H1 (cell line): ENCODE measurements around the gene CRYAB. TPM values are rescaled to one million over a fixed set of nuclear protein-coding genes. Genes with fewer than 3 reads are reported as not detected.
A peak's percentile ranks its signal among the peaks of the same experiment; 100 is the strongest.

Experiments used
- CTCF ChIA-PET: fragments of 300-600 bp; sonication (Branson Sonifier 250); formaldehyde crosslinking; loops from one replicate; lab custom pipeline; 2021; ENCODE audit not compliant: partially characterized antibody; lab: Charles Lee
- POLR2A ChIA-PET: fragments of 300-600 bp; sonication (Branson Sonifier 250); formaldehyde crosslinking; loops from one replicate; lab custom pipeline; 2021; ENCODE audit warnings: inconsistent platforms; ENCODE audit not compliant: partially characterized antibody; lab: Charles Lee
- DNase-seq, 2 experiments: peaks; one replicate each; pipeline versions ENCODE4 v3.0.0 to v3.0.0-alpha.2; 2010 to 2022; ENCODE audit warnings: low spot score in 2 of 2, low read depth in 1 of 2, mixed read lengths in 1 of 2
- FAIRE-seq: peaks from 2 replicates; lab custom pipeline; 2011; peaks lifted over from hg19 to GRCh38; lab: Jason Lieb, UNC
- H2AFZ ChIP-seq: 2 replicates; pipeline ENCODE4 v1.8.1; 2012; ENCODE audit warnings: low read length, inconsistent platforms
- H2AK5ac ChIP-seq: 2 replicates; pipeline ENCODE4 v1.6.1; 2013; ENCODE audit warnings: low read depth, low read length
- H2BK120ac ChIP-seq: replicated peaks from 2 replicates; pipeline ENCODE3; 2013; ENCODE audit warnings: low read depth, low read length, inconsistent platforms
- H2BK12ac ChIP-seq: 2 replicates; pipeline ENCODE4 v1.6.1; 2013; ENCODE audit warnings: low read depth, low read length
- H2BK15ac ChIP-seq: 2 replicates; pipeline ENCODE4 v1.6.1; 2013; ENCODE audit warnings: low read length
- H2BK20ac ChIP-seq: 2 replicates; pipeline ENCODE4 v1.6.1; 2013; ENCODE audit warnings: low read length
- H2BK5ac ChIP-seq: 2 replicates; pipeline ENCODE4 v1.6.1; 2013; ENCODE audit warnings: low read depth, low read length
- H3K14ac ChIP-seq: 2 replicates; pipeline ENCODE4 v1.6.1; 2013; ENCODE audit warnings: inconsistent platforms; ENCODE audit not compliant: insufficient read length
- H3K18ac ChIP-seq: 2 replicates; pipeline ENCODE4 v1.6.1; 2013; ENCODE audit warnings: low read length; ENCODE audit errors: extremely low read depth
- H3K23ac ChIP-seq: 2 replicates; pipeline ENCODE4 v1.6.1; 2013; ENCODE audit warnings: inconsistent platforms; ENCODE audit not compliant: insufficient read length
- H3K23me2 ChIP-seq: 2 replicates; pipeline ENCODE4 v1.6.1; 2013; ENCODE audit warnings: low read depth, low read length
- H3K27ac ChIP-seq: 2 replicates; pipeline ENCODE4 v1.6.1; 2011; ENCODE audit warnings: low read depth, low read length, inconsistent platforms
- H3K27me3 ChIP-seq, 4 experiments: replicated peaks in 1 of 4; 1 replicate in 1 of 4; 2 replicates in 3 of 4; pipeline versions ENCODE4 v1.6.1 to v1.8.1; 2011 to 2013; ENCODE audit warnings: low read length in 3 of 4, mild to moderate bottlenecking in 3 of 4, inconsistent platforms in 2 of 4, mixed read lengths in 2 of 4, moderate library complexity in 1 of 4; ENCODE audit not compliant: control insufficient read depth in 3 of 4, insufficient read depth in 3 of 4; ENCODE audit errors: extremely low read depth in 1 of 4
- H3K36me3 ChIP-seq, 4 experiments: 2 replicates each; pipeline versions ENCODE4 v1.6.1 to v1.8.1; 2011 to 2013; ENCODE audit warnings: mild to moderate bottlenecking in 4 of 4, low read length in 3 of 4, moderate library complexity in 2 of 4, control low read depth in 1 of 4, inconsistent platforms in 1 of 4; ENCODE audit not compliant: insufficient read depth in 4 of 4, control insufficient read depth in 2 of 4
- H3K4ac ChIP-seq: replicated peaks from 2 replicates; pipeline ENCODE3; 2013; ENCODE audit warnings: low read length, low read depth, mixed read lengths, inconsistent platforms; ENCODE audit not compliant: insufficient read length
- H3K4me1 ChIP-seq, 4 experiments: replicated peaks in 1 of 4; 1 replicate in 1 of 4; 2 replicates in 3 of 4; pipeline versions ENCODE4 v1.6.1 to v1.8.1; 2011 to 2013; ENCODE audit warnings: low read length in 3 of 4, inconsistent platforms in 2 of 4, mixed read lengths in 1 of 4; ENCODE audit not compliant: insufficient read depth in 4 of 4, control insufficient read depth in 3 of 4
- H3K4me2 ChIP-seq, 2 experiments: 2 replicates each; pipeline versions ENCODE4 v1.6.1 to v1.8.1; 2011 to 2013; ENCODE audit warnings: low read depth in 2 of 2, low read length in 2 of 2, control low read depth in 1 of 2, inconsistent platforms in 1 of 2, mild to moderate bottlenecking in 1 of 2; ENCODE audit not compliant: insufficient read depth in 1 of 2
- H3K4me3 ChIP-seq, 4 experiments: fragments of 200-600, 300-600 bp in 1 of 4; sonication (generic), shearing (Covaris generic), sonication (Bioruptor Twin) in 1 of 4; 2 replicates each; pipeline versions ENCODE4 v1.5.1 to v1.8.1; 2011 to 2016; ENCODE audit warnings: low read length in 4 of 4, low read depth in 3 of 4, control low read depth in 2 of 4, inconsistent platforms in 2 of 4, mild to moderate bottlenecking in 2 of 4, mixed read lengths in 1 of 4, moderate library complexity in 1 of 4; ENCODE audit not compliant: insufficient read depth in 2 of 4; ENCODE audit errors: extremely low read depth in 1 of 4
- H3K56ac ChIP-seq: replicated peaks from 2 replicates; pipeline ENCODE3; 2013; ENCODE audit warnings: low read depth, mild to moderate bottlenecking, mixed read lengths, low read length, inconsistent platforms; ENCODE audit not compliant: insufficient read length
- H3K79me1 ChIP-seq: 2 replicates; pipeline ENCODE4 v1.6.1; 2013; ENCODE audit warnings: low read depth, low read length, control low read depth
- H3K79me2 ChIP-seq, 2 experiments: 2 replicates each; pipeline versions ENCODE4 v1.6.1 to v1.8.1; 2012 to 2013; ENCODE audit warnings: low read length in 2 of 2, mild to moderate bottlenecking in 2 of 2, inconsistent platforms in 1 of 2; ENCODE audit not compliant: insufficient read depth in 2 of 2, control insufficient read depth in 1 of 2
- H3K9ac ChIP-seq, 4 experiments: replicated peaks in 1 of 4; 1 replicate in 1 of 4; 2 replicates in 3 of 4; pipeline versions ENCODE4 v1.6.1 to v1.8.1; 2011 to 2013; ENCODE audit warnings: low read depth in 3 of 4, low read length in 3 of 4, control low read depth in 2 of 4, mild to moderate bottlenecking in 2 of 4, moderate library complexity in 2 of 4, inconsistent platforms in 1 of 4; ENCODE audit errors: extremely low read depth in 1 of 4
- H3K9me3 ChIP-seq, 2 experiments: 2 replicates each; pipeline versions ENCODE4 v1.6.1 to v1.8.1; 2012 to 2013; ENCODE audit warnings: mild to moderate bottlenecking in 2 of 2, moderate library complexity in 2 of 2, control low read depth in 1 of 2, inconsistent platforms in 1 of 2, low read depth in 1 of 2, low read length in 1 of 2, mixed read lengths in 1 of 2; ENCODE audit not compliant: insufficient read depth in 2 of 2
- H4K20me1 ChIP-seq, 2 experiments: replicated peaks in 1 of 2; 2 replicates each; pipeline versions ENCODE3 to v1.8.1; 2011 to 2013; ENCODE audit warnings: inconsistent platforms in 2 of 2, low read length in 2 of 2, mild to moderate bottlenecking in 1 of 2; ENCODE audit not compliant: insufficient read depth in 2 of 2, control insufficient read depth in 1 of 2
- H4K5ac ChIP-seq: 2 replicates; pipeline ENCODE4 v1.6.1; 2013; ENCODE audit warnings: low read length, low read depth, mixed read lengths, inconsistent platforms; ENCODE audit not compliant: insufficient read length
- H4K8ac ChIP-seq: 2 replicates; pipeline ENCODE4 v1.8.0; 2013; ENCODE audit warnings: mild to moderate bottlenecking, moderate library complexity, low read length, inconsistent platforms; ENCODE audit not compliant: insufficient read depth; ENCODE audit errors: extremely low read depth
- H4K91ac ChIP-seq: replicated peaks from 2 replicates; pipeline ENCODE3; 2013; ENCODE audit warnings: low read length, mixed read lengths, inconsistent platforms; ENCODE audit not compliant: insufficient read length
- CEBPB ChIP-seq: IDR thresholded peaks from 2 replicates; pipeline ENCODE4 v1.6.1; 2012; ENCODE audit warnings: low read depth, low read length
- CHD1 ChIP-seq: IDR thresholded peaks from 2 replicates; pipeline ENCODE4 v1.6.1; 2012; ENCODE audit warnings: low read depth, low read length, improper control_type of control experiment
- CTBP2 ChIP-seq: IDR thresholded peaks from 2 replicates; pipeline ENCODE4 v1.7.0; 2011; ENCODE audit warnings: borderline replicate concordance, mild to moderate bottlenecking, moderate library complexity, mixed read lengths, low read length; ENCODE audit not compliant: insufficient read depth, insufficient read length
- GABPA ChIP-seq: IDR thresholded peaks from 2 replicates; pipeline ENCODE4 v1.6.1; 2011; ENCODE audit warnings: mild to moderate bottlenecking, low read length, moderate library complexity, borderline replicate concordance; ENCODE audit not compliant: insufficient read depth
- HDAC2 ChIP-seq, 2 experiments: fragments of 300-600 bp in 1 of 2; sonication (generic) in 1 of 2; IDR thresholded peaks; 2 replicates each; pipeline ENCODE4 v1.6.1; 2011 to 2012; ENCODE audit warnings: low read depth in 2 of 2, low read length in 2 of 2, mild to moderate bottlenecking in 2 of 2, moderate library complexity in 2 of 2, borderline replicate concordance in 1 of 2, inconsistent platforms in 1 of 2
- JUN ChIP-seq: IDR thresholded peaks from 2 replicates; pipeline ENCODE4 v1.6.1; 2011; ENCODE audit warnings: low read depth, mild to moderate bottlenecking, improper control_type of control experiment, low read length
- KDM1A ChIP-seq: fragments of 200-600, 300-600 bp; sonication (generic); IDR thresholded peaks from 2 replicates; pipeline ENCODE4 v1.7.1; 2016; ENCODE audit warnings: mild to moderate bottlenecking, low read length, borderline replicate concordance
- KDM5A ChIP-seq: fragments of 200-600 bp; IDR thresholded peaks from 2 replicates; pipeline ENCODE4 v1.7.1; 2012; ENCODE audit warnings: mild to moderate bottlenecking, low read length, inconsistent platforms, mixed read lengths
- NRF1 ChIP-seq: IDR thresholded peaks from 2 replicates; pipeline ENCODE4 v1.6.1; 2011; ENCODE audit warnings: mild to moderate bottlenecking, low read depth, low read length, improper control_type of control experiment
- SRF ChIP-seq: IDR thresholded peaks from 2 replicates; pipeline ENCODE4 v1.6.1; 2011; ENCODE audit warnings: mild to moderate bottlenecking, low read depth, low read length, moderate library complexity
- TBP ChIP-seq: IDR thresholded peaks from 2 replicates; pipeline ENCODE4 v1.6.1; 2011; ENCODE audit warnings: low read depth, low read length, improper control_type of control experiment
- TCF12 ChIP-seq: IDR thresholded peaks from 2 replicates; pipeline ENCODE4 v1.6.1; 2011; ENCODE audit warnings: low read depth, mild to moderate bottlenecking, low read length
- WGBS, 2 experiments: shearing (Covaris generic) in 1 of 2; methylation state at CpG; one replicate each; pipeline versions ENCODE4 v1.1.6 to v1.1.7; 2013 to 2015; ENCODE audit warnings: low lambda C conversion rate in 2 of 2, mixed read lengths in 2 of 2, inconsistent platforms in 1 of 2, low coverage in 1 of 2, missing lambda C conversion rate in 1 of 2; ENCODE audit not compliant: insufficient replicate concordance in 2 of 2, insufficient coverage in 1 of 2, insufficient read length in 1 of 2; ENCODE audit errors: extremely low coverage in 1 of 2, missing lambda C conversion rate in 1 of 2; 5-methylcytosine and 5-hydroxymethylcytosine counted together
- polyA plus RNA-seq, 7 experiments: library from polyadenylated mRNA; depleted of rRNA in 3 of 7; stranded (reverse) in 5 of 7; unstranded in 2 of 7; fragments of >200 nt in 5 of 7; fragments of 200-250 nt in 2 of 7; gene quantifications; 1 replicate in 5 of 7; 2 replicates in 1 of 7; 4 replicates in 1 of 7; pipeline versions ENCODE4 v1.2.1 to v1.2.3, GENCODE V29; 2011 to 2013; ENCODE audit warnings: missing spikeins in 2 of 7, mixed read lengths in 2 of 7
- total RNA-seq: library from RNA; stranded (reverse); fragmentation: NEBNext Ultra II Directional; extraction: Animal tissue kit (Norgen Biotek cat#: 25700); gene quantifications from 2 replicates; pipeline ENCODE4 v1.2.1, GENCODE V29; 2021
- TF ChIP-seq, protein P1 (sequence below): IDR thresholded peaks from 2 replicates; pipeline ENCODE4 v1.6.1; 2012; ENCODE audit warnings: inconsistent platforms

The CRYAB gene
- total and polyA plus RNA-seq, 2 of the 8 experiments (the other 6 are each of a cell fraction or from before 2014, with no cell fraction given), result 1.9 to 2.0 TPM

DNA sequence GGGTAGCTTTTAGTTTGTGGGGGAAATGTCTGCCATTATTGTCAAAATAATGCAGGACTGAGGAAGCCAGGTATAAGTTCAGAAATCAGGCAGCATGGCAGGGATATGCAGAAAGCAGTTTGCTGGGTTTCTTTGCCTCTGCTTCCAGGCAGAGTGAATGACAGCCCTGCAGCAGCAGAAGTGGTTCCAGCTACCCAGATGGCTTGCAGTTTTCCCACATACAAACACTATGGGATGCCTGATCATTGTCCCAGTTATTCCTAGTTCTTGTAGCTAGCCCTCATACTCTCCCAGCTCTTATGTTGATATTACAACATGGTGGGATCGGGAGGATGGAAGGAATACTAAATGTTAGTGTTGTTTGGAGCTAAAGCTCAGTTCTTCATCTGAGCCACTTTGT lies 22.7 kb upstream of the CRYAB start:
- ChIA-PET POLR2A (no interaction called here), CTCF (interaction anchor here (0.7 to 25.5 kb wide), 8 partner anchors 10 to 157 kb away, joined by 3 to 565 read pairs (median 4); partner anchors contain the start of gene ALG9)
- Histone ChIP-seq H3K4me3 (no peak overlapping the region), H3K36me3 (no peaks in the 10 kb centered on the region), H3K27me3 (no peaks in the 10 kb centered on the region), H2BK5ac (no peak overlapping the region), H3K4me1 (peaks cover 12 to 22% (median 12%) of the 10 kb centered on the region in 4 experiments), H3K23me2 (peaks cover 10% of the 10 kb centered on the region), H4K91ac (no peak overlapping the region), H2AK5ac (no peak overlapping the region), H4K20me1 (no peaks in the 10 kb centered on the region), H3K4me2 (no peak overlapping the region), H3K27ac (no peak overlapping the region), H3K79me2 (no peaks in the 10 kb centered on the region), H2BK20ac (no peak overlapping the region), H3K79me1 (no peaks in the 10 kb centered on the region), H3K4ac (no peak overlapping the region), H3K23ac (no peak overlapping the region), H3K9me3 (no peaks in the 10 kb centered on the region), H3K18ac (no peak overlapping the region), H4K5ac (no peak overlapping the region), H3K9ac (0 out of 7 replicates have a peak overlapping the region, but pooled peaks of 1 of the 4 experiments have one; percentile 7), H2BK15ac (no peak overlapping the region), H3K56ac (no peak overlapping the region), H3K14ac (no peak overlapping the region), H2BK120ac (no peak overlapping the region), H2AFZ (no peak overlapping the region), H2BK12ac (no peak overlapping the region), H4K8ac (no peak overlapping the region)
- DNase-seq, result no peak
- TF ChIP-seq KDM1A, result no peak
- TF ChIP-seq TBP, result no peak
- no peak for TF ChIP-seq CHD1
- TF ChIP-seq TCF12, result no peak
- TF ChIP-seq GABPA, result no peak
- TF ChIP-seq, protein P1, sequence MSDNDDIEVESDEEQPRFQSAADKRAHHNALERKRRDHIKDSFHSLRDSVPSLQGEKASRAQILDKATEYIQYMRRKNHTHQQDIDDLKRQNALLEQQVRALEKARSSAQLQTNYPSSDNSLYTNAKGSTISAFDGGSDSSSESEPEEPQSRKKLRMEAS, result no peak
- TF ChIP-seq HDAC2 (IDR thresholded peaks at IDR 0.05; ENCODE audit: borderline replicate concordance in 1 of 2, low read depth in 2 of 2, low read length in 2 of 2), result no peak
- no peak for TF ChIP-seq JUN
- no peak for TF ChIP-seq KDM5A
- no peak for TF ChIP-seq CEBPB
- TF ChIP-seq CTBP2, result no peak
- no peak for TF ChIP-seq SRF
- no peak for TF ChIP-seq NRF1
- FAIRE-seq, result no peak
- 86% methylated on average over 1 of the region's 1 CpG; no CpG with 5 or more reads in 1 of the 2 experiments for WGBS, 2 experiments
